ENCODE data around the gene IWS1. TPM values are rescaled to one million over a fixed set of nuclear protein-coding genes. Genes with fewer than 3 reads are reported as not detected.

The IWS1 gene
- total RNA-seq, 1 experiment from 2014 or later: 48.9 TPM

GRCh38 chr2:127475788-127476187 is 50.5 kb downstream of the IWS1 start:
- no peaks in the 10 kb centered on the region for H3K27me3 Mint-ChIP-seq (ENCODE audit: unreplicated experiment)
- no peak overlapping the region for H3K4me3 Mint-ChIP-seq (ENCODE audit: low read depth, unreplicated experiment)
- TSS peak; percentile 4 for BruUV-seq (replicated peaks)
- TF ChIP-seq, protein P1, sequence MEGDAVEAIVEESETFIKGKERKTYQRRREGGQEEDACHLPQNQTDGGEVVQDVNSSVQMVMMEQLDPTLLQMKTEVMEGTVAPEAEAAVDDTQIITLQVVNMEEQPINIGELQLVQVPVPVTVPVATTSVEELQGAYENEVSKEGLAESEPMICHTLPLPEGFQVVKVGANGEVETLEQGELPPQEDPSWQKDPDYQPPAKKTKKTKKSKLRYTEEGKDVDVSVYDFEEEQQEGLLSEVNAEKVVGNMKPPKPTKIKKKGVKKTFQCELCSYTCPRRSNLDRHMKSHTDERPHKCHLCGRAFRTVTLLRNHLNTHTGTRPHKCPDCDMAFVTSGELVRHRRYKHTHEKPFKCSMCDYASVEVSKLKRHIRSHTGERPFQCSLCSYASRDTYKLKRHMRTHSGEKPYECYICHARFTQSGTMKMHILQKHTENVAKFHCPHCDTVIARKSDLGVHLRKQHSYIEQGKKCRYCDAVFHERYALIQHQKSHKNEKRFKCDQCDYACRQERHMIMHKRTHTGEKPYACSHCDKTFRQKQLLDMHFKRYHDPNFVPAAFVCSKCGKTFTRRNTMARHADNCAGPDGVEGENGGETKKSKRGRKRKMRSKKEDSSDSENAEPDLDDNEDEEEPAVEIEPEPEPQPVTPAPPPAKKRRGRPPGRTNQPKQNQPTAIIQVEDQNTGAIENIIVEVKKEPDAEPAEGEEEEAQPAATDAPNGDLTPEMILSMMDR (IDR thresholded peaks at IDR 0.05; ENCODE audit: unreplicated experiment): no peak
- peaks cover 17% of the 10 kb centered on the region for H3K36me3 Mint-ChIP-seq (ENCODE audit: insufficient read depth, unreplicated experiment)
- CTCF ChIA-PET: no interaction called here
- H3K4me1 Mint-ChIP-seq (ENCODE audit: low read depth, unreplicated experiment): no peaks in the 10 kb centered on the region
- intact Hi-C loops (cut with micrococcal nuclease; ENCODE audit: unreplicated experiment): loop anchor here (5.0 kb wide), 1 partner anchor 113 kb away; no protein-coding TSS in a partner anchor
- H3K9me3 Mint-ChIP-seq (ENCODE audit: low read depth, unreplicated experiment): peaks cover 10% of the 10 kb centered on the region
- no peak for DNase-seq
- no peak overlapping the region for H3K27ac Mint-ChIP-seq (ENCODE audit: unreplicated experiment)

GRCh38 chr2:127472268-127472667 is 54.0 kb downstream of the IWS1 start:
- Mint-ChIP-seq H3K4me3 (ENCODE audit: low read depth, unreplicated experiment) (no peak overlapping the region), H3K27ac (ENCODE audit: unreplicated experiment) (no peak overlapping the region), H3K27me3 (ENCODE audit: unreplicated experiment) (no peaks in the 10 kb centered on the region), H3K4me1 (ENCODE audit: low read depth, unreplicated experiment) (no peaks in the 10 kb centered on the region), H3K36me3 (ENCODE audit: insufficient read depth, unreplicated experiment) (peaks cover 4% of the 10 kb centered on the region), H3K9me3 (ENCODE audit: low read depth, unreplicated experiment) (peaks cover 10% of the 10 kb centered on the region)
- no peak for DNase-seq
- TF ChIP-seq, protein P1 (IDR thresholded peaks at IDR 0.05; ENCODE audit: unreplicated experiment): no peak
- intact Hi-C loops (cut with micrococcal nuclease; ENCODE audit: unreplicated experiment): no loop called here
- CTCF ChIA-PET: no interaction called here
- no TSS peak for BruUV-seq (replicated peaks)

DNA sequence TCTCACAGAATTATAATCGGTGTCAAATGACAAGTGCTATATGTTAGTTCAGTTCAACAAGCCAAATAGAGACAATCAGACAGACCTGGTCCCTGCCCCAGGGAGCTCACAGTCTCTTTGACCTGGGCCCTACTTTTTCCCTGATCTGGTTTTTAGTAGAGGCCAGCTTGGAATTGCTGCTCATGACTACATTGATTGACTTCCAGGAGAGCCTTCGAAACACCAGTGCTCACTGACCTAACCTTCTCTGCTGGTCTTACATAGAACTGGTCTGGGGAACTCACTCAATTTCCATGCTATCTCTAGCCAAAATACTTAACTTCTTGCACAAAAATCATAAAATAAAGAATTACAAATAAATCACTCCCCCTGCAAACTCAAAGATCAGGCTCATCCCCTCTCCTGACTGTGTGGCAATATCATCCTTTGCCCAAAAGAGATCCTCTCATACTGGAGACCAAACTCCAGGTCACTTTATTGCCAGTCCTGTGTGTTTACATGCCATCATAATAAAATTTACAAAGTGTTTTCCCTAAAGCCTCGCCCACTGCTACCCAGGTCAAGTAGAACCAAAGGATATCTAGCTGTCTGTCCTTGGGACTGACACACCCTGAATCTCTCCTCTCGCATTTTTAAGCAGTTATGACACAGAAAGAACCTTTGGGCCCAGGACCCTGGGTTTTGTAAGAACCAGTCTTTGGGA is 54.9 kb downstream of the IWS1 start:
- Mint-ChIP-seq H3K36me3 (ENCODE audit: insufficient read depth, unreplicated experiment) (peaks cover 4% of the 10 kb centered on the region), H3K27ac (ENCODE audit: unreplicated experiment) (no peak overlapping the region), H3K4me1 (ENCODE audit: low read depth, unreplicated experiment) (no peaks in the 10 kb centered on the region), H3K9me3 (ENCODE audit: low read depth, unreplicated experiment) (peaks cover 10% of the 10 kb centered on the region), H3K27me3 (ENCODE audit: unreplicated experiment) (no peaks in the 10 kb centered on the region), H3K4me3 (ENCODE audit: low read depth, unreplicated experiment) (no peak overlapping the region)
- intact Hi-C loops (cut with micrococcal nuclease; ENCODE audit: unreplicated experiment): no loop called here
- BruUV-seq (replicated peaks): no TSS peak
- TF ChIP-seq, protein P1 (IDR thresholded peaks at IDR 0.05; ENCODE audit: unreplicated experiment): no peak
- CTCF ChIA-PET: interaction anchor here (0.5 kb wide), 1 partner anchor 139 kb away, joined by 3 read pairs; no protein-coding TSS in a partner anchor
- DNase-seq: no peak

DNA sequence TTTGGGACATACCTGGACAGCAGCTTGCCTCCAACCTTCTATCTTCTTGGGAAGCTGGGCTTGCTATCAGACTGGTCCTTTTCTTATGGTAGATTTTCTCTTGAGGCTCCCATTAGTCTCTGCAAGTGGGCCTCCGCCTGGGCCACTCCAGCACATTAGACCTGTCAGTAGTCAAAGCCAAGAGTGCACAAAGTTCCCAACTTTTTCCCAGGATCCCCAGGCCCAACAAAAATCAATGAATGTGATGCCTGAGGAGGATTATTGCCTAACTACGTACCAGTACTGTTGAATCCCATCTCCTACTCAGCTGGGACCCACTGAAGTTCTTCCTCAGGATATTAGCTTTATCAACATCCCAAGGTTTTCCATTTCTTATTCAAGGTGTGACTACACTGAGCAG is 56.3 kb downstream of the IWS1 start:
- no peaks in the 10 kb centered on the region for H3K4me1 Mint-ChIP-seq (ENCODE audit: low read depth, unreplicated experiment)
- CTCF ChIA-PET: no interaction called here
- peaks cover 2% of the 10 kb centered on the region for H3K9me3 Mint-ChIP-seq (ENCODE audit: low read depth, unreplicated experiment)
- H3K27me3 Mint-ChIP-seq (ENCODE audit: unreplicated experiment): no peaks in the 10 kb centered on the region
- DNase-seq: no peak
- no TSS peak for BruUV-seq (replicated peaks)
- H3K4me3 Mint-ChIP-seq (ENCODE audit: low read depth, unreplicated experiment): no peak overlapping the region
- intact Hi-C loops (cut with micrococcal nuclease; ENCODE audit: unreplicated experiment): no loop called here
- no peak overlapping the region for H3K27ac Mint-ChIP-seq (ENCODE audit: unreplicated experiment)
- H3K36me3 Mint-ChIP-seq (ENCODE audit: insufficient read depth, unreplicated experiment): peaks cover 8% of the 10 kb centered on the region
- TF ChIP-seq, protein P1 (IDR thresholded peaks at IDR 0.05; ENCODE audit: unreplicated experiment): no peak

All from Calu3 (cell line).